ENCODE measurements around the gene MEOX1. TPM values are rescaled to one million over a fixed set of nuclear protein-coding genes. Genes with fewer than 3 reads are reported as not detected.

The MEOX1 gene
- total and polyA plus RNA-seq, 8 donors, result 1.2 to 5.1 (median 2.6) TPM; not detected in 3

GRCh38 chr17:43631429-43631828 lies 30.3 kb downstream of the MEOX1 start:
- 87 to 93% (median 91%) methylated on average over 7 of the region's 7 CpGs for WGBS, 5 donors
- no peak for DNase-seq
- Histone ChIP-seq H3K9me3 (no peaks in the 10 kb centered on the region), H3K4me3 (no peak overlapping the region), H3K27me3 (peaks cover 0 to 24% (median 0%) of the 10 kb centered on the region in 3 donors), H3K36me3 (no peaks in the 10 kb centered on the region), H3K27ac (no peak overlapping the region), H3K4me1 (peaks cover 0 to 21% (median 8%) of the 10 kb centered on the region in 4 donors)
- TF ChIP-seq CTCF (IDR thresholded peaks at IDR 0.05) (no peak), EP300 (IDR thresholded peaks at IDR 0.05) (no peak), POLR2AphosphoS5 (IDR thresholded peaks at IDR 0.05) (no peak), POLR2A (IDR thresholded peaks at IDR 0.05) (no peak)
- intact Hi-C loops (cut with DNase I; ENCODE audit: low total_unique reads), result no loop called here

- H3K36me3 ChIP-seq, result no peaks in the 10 kb centered on the region
- H3K4me3 ChIP-seq, result no peak overlapping the region
- intact Hi-C loops (cut with DNase I; ENCODE audit: low total_unique reads), result no loop called here
- no peaks in the 10 kb centered on the region for H3K9me3 ChIP-seq
- DNase-seq, result no peak
- peaks cover 0 to 24% (median 0%) of the 10 kb centered on the region in 3 donors for H3K27me3 ChIP-seq
- peaks cover 0 to 9% (median 2%) of the 10 kb centered on the region in 4 donors for H3K4me1 ChIP-seq
- no peak overlapping the region for H3K27ac ChIP-seq
- TF ChIP-seq POLR2AphosphoS5 (IDR thresholded peaks at IDR 0.05) (no peak), CTCF (IDR thresholded peaks at IDR 0.05) (no peak), POLR2A (IDR thresholded peaks at IDR 0.05) (no peak), EP300 (IDR thresholded peaks at IDR 0.05) (no peak)
- WGBS, 5 donors, result 49 to 62% (median 54%) methylated on average over 12 to 15 of the region's 15 CpGs
Observed at GRCh38 chr17:43628089-43628650, 33.6 kb downstream of the MEOX1 start.

- TF ChIP-seq CTCF (IDR thresholded peaks at IDR 0.05) (no peak), POLR2AphosphoS5 (IDR thresholded peaks at IDR 0.05) (no peak), POLR2A (IDR thresholded peaks at IDR 0.05) (no peak), EP300 (IDR thresholded peaks at IDR 0.05) (no peak)
- Histone ChIP-seq H3K36me3 (no peaks in the 10 kb centered on the region), H3K9me3 (no peaks in the 10 kb centered on the region), H3K4me1 (peaks cover 0 to 9% (median 2%) of the 10 kb centered on the region in 4 donors), H3K27me3 (peaks cover 0 to 24% (median 0%) of the 10 kb centered on the region in 3 donors), H3K27ac (no peak overlapping the region), H3K4me3 (no peak overlapping the region)
- no peak for DNase-seq
- intact Hi-C loops (cut with DNase I; ENCODE audit: low total_unique reads), result no loop called here
- WGBS, 5 donors, result 38 to 51% (median 42%) methylated on average over 5 of the region's 5 CpGs
Observed at GRCh38 chr17:43627653-43628052, 34.1 kb downstream of the MEOX1 start.

GRCh38 chr17:43626023-43626422 lies 35.7 kb downstream of the MEOX1 start:
- intact Hi-C loops (cut with DNase I; ENCODE audit: low total_unique reads), result no loop called here
- no peaks in the 10 kb centered on the region for H3K9me3 ChIP-seq
- H3K4me3 ChIP-seq, result no peak overlapping the region
- H3K4me1 ChIP-seq, result peaks cover 0 to 12% (median 4%) of the 10 kb centered on the region in 4 donors
- 74 to 84% (median 80%) methylated on average over 3 of the region's 3 CpGs for WGBS, 5 donors
- DNase-seq, result no peak
- H3K27ac ChIP-seq, result no peak overlapping the region
- H3K36me3 ChIP-seq, result no peaks in the 10 kb centered on the region
- H3K27me3 ChIP-seq, result peaks cover 0 to 24% (median 0%) of the 10 kb centered on the region in 3 donors
- no peak for TF ChIP-seq POLR2AphosphoS5 (IDR thresholded peaks at IDR 0.05)
- TF ChIP-seq POLR2A (IDR thresholded peaks at IDR 0.05), result no peak
- TF ChIP-seq EP300 (IDR thresholded peaks at IDR 0.05), result no peak
- no peak for TF ChIP-seq CTCF (IDR thresholded peaks at IDR 0.05)

Measured in stomach (tissue), 9 donors.